Stimulated activated CD8-positive, alpha-beta memory T cell treated with anti-CD3 and anti-CD28 coated beads, Interleukin-7, amount 100 ng/mL, for 1 hour (primary cell): ENCODE measurements around the gene CIAPIN1.
"Not testable (repeated sequence)": the region's sequence is repeated elsewhere in the genome, so short reads cannot be mapped to it uniquely, and the experiment has no call there.

ENCODE experiments used
- DNase-seq, 2 donors: peaks; one replicate each; pipeline ENCODE4 v3.0.0-alpha.2; 2020; ENCODE audit warnings: low read depth in 2 of 2

Gene CIAPIN1

DNA sequence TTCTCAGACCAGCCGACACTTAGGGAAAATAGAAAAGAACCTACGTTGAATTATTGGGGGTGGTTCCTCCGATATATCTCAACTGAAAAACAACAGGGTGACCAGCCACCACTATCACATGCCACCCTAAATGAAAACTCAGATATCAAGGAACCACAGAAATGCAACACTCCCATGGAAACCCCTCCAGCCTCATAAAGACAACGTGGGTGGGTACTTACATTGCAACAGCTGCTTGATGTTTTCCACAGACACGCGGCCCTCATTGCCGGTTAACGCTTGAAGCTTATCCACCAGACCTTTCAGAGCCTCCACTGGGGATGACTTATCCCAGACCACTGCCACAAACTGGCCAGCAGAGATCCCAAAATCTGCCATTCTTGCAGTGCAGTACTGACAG lies 6.6 kb downstream of the CIAPIN1 start:
- DNase-seq = not testable (repeated sequence)

DNA sequence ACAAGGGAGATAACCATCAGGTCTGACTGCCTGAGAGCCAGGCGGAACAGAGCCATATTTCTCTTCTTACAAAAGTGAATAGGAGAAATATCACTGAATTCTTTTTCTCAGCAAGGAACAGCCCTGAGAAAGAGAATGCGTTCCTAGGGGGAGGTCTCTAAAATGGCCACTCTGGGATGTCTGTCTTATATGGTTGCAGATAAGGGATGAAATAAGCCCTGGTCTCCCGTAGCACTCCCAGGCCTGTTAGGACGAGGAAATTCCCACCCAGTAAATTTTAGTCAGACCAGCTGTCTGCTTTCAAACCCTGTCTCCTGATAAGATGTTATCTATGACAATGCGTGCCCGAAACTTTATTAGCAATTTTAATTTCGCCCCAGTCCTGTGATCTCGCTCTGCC lies 7.2 kb downstream of the CIAPIN1 start:
- DNase-seq = not testable (repeated sequence)

- DNase-seq = no peak
Measured at GRCh38 chr16:57435838-57436237, 11.3 kb downstream of the CIAPIN1 start.

DNA sequence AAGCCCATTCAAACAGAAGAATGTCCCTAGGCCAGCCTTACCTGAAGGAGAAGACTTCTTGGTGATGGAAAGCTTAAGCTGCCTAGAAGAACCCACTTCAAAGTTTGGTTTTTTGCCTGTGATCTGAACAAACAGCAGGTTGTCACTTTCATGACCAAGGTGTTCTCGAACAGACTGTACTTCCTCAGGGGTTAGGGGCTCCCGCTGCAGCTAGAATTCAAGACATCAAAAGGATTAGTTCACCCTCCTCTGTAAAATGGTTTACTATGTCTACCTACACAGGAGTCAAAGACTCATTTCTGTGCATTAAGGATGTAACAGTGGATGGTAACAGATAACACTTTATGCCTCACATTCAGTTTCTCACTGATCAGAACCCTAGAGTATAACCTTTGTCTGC lies 13.2 kb downstream of the CIAPIN1 start:
- no peak for DNase-seq

- DNase-seq = no peak
Measured at GRCh38 chr16:57432989-57433388, 14.2 kb downstream of the CIAPIN1 start.

DNA sequence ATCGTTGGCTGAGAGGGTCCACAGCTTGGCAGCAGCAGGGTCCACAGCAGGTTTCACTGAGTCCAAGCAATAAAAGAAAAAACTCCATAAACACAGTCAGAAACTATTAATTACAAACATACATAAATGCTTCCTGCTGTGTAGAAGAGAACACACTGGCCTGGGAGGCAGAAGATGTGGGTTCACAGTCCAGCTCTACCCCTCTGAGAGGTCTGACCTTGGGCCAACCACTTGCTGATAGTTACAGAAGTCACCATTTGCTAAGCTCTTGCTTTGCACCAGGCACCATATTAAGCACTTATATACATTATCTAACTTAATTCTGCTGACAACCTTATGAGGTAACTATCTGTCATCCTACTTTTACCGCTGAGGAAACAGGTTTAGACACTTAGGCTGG lies 14.7 kb downstream of the CIAPIN1 start:
- DNase-seq = no peak

GRCh38 chr16:57430955-57431354 lies 16.2 kb downstream of the CIAPIN1 start:
- DNase-seq = no peak

DNA sequence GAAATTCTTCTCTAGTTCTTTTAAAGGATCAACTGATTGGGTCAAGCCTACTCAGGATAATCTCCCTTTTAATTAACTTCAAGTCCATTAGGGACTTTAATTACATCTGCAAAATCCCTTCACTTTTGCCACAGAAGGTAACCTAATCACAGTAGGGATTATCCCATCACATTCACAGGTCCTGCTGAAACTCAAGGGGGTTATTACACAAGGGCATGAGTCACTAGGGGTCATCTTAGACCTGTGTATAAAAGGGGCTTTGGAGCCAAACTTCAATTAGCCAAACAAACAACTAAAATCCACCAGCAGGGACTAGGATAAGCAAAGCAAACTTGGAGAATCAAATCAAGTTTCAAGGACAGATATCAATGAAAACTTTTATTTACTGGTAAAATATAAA lies 19.4 kb downstream of the CIAPIN1 start:
- DNase-seq = no peak

DNA sequence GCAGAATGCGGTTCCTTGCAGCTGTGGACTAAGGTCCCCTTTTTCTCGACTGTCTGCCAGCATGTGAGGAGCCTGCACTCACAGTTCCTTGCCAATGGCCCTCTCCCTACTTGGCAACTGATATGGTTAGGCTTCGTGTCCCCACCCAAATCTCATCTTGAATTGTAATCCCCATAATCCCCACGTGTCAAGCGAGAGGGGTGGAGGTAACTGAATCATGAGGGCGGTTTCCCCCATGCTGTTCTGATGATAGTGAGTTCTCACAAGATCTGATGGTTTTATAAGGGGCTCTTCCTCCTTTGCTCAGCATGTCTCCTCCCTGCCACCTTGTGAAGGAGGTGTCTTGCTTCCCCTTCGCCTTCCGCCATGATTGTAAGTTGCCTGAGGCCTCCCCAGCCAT lies 19.9 kb downstream of the CIAPIN1 start:
- no peak for DNase-seq

- no peak for DNase-seq
Measured at GRCh38 chr16:57426356-57426755, 20.8 kb downstream of the CIAPIN1 start.

DNA sequence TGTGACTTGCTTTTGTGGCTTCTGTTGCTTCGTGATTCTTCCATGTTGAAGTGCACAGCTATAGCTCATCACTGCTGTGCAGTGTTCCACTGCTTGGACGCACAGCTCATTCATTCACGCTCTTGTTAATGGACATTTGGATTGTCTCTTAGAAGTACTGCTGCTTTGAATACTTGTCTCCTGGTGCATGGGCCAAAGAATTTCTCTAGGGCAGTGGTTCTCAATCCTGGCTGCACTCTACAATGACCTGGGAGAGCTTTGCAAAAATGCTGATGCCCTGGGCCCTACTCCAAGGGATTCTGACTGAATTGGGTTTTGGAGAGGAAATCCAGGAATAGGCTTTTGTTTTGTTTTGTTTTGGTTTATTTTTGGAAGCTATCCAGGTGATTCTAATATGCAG lies 22.6 kb downstream of the CIAPIN1 start:
- no peak for DNase-seq

DNA sequence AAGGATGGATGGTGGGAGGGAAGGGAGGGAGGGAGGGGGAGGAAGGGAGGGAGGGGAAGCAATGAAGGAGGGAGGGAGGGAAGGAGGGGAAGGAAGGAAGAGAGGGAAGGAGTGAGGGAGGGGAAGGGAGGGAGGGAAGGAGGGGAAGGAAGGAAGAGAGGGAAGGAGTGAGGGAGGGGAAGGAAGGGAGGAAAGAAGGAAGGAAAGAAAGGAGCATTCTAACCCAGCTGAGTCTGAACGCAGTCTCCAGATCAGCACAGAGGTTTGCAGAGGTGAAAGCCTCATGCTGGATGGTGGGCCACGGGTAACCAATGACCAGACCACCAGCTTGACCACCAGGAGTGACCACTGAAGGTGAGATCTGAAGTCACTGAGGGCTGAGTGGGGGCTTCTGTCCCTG lies 24.0 kb downstream of the CIAPIN1 start:
- DNase-seq = no peak

DNA sequence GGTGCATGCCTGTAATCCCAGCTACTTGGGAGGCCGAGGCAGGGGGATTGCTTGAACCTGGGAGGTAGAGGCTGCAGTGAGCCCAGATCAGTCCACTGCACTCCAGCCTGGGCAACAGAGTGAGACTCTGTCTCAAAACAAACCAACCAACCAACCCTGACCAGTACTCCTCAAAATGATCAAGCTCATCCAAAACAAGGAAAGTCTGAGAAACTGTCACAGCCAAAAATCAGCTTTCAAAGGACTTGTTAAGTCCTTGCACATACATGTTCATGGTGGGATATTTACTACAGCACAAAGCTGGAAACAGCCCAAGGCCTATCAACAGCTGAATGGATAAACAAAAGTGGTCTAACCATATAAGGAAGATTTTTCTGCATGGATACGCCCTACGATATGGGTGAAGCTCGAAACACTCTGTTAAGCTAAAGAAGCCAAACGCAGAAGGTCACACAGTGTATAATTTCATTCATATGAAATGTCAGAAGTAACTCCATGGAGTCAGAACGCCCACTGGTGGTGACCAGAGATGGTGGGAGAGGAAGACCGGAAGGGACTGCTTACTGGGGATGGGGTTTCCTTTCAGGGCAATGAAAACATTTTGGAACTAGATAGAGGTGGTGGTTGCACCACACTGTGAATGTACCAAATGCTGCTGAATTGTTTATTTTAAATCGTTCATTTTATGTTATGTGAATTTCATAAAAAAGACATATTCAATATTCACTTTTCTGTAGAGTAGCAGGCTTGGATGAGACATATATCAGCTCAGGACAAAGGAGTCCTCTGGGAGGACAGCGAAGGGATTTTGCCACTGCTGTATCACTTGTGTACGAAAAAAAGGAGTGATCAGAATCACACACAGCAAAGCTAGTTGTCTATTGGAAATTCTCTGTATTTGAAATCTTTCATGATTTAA lies 24.9 kb downstream of the CIAPIN1 start:
- no peak for DNase-seq

DNA sequence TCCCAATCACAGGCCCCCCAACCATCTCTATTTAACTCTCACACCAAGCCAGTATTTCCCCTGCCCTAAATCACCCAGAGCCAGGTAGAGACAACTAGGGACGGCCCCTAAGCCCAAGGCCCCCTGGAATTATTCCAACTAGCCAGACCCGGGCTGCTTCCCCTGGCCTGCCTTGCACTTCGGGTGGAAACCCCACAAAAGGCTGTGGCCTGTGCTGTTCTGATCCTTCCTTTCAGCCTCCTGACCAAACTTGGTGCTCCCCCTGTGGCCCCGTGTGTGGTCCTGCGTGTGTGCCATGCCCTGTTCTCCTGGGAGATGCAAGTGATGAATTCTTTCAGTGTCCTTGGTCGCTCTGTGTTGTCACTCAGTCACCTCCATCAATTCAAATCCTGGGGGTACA lies 27.7 kb downstream of the CIAPIN1 start:
- no peak for DNase-seq

GRCh38 chr16:57416084-57416483 lies 31.1 kb downstream of the CIAPIN1 start:
- DNase-seq = no peak

- no peak for DNase-seq
Measured at GRCh38 chr16:57413733-57414132, 33.5 kb downstream of the CIAPIN1 start.

GRCh38 chr16:57413301-57413730 lies 33.9 kb downstream of the CIAPIN1 start:
- DNase-seq = no peak

DNA sequence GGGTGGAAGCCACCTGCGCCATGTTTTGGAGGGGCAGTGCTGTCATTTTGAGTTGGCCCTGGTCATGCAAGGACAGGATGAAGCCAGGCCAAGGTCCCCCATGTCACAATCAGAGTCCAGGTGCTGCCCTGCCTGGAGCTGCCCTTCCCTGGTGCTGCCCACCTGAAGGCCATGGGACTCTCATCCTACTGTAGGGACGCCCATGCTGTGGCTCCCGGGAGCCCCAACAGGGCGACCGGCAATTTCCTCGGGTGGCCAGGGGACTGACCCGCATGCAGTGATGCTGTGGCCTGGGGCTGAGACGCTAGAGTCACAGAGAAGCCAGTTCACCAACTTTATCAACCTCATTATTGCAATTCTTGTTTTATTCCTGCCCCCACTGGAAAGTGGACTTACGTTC lies 34.6 kb downstream of the CIAPIN1 start:
- DNase-seq = no peak

- no peak for DNase-seq
Measured at GRCh38 chr16:57411362-57411976, 35.7 kb downstream of the CIAPIN1 start.

DNA sequence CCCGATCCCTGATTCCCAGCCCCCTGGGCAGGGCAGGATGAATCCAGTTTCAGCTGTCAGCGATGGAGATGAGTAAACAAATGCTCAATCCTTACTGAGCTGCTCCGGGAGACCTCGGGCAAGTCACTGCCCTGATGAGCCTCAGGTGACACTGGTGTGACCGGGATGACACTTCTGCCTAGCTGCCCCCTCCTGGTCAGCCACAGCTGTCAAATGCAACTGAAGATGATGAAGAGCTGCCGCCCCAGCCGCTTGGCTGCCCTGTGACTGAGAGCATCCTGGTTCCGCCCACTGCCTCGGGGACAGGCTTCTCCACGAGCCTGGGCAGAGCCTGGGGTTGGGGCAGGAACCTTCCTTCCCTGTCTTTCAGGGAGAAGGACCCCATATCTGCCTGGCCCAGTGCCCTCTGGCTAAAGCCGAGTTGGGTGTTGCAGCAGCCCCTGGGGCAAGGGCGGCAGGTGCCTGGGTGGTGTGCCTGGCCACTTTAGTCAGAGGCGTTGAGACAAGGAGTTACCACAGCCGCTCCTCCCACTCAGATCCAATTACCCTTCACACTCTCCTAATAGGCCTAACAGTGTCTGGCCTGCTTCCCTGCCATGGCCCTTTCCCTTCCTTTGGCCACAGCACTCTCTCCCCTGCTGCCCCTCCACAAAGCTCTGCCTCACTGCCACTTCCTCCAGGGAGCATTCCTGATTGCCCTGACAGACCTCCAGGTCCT lies 37.2 kb downstream of the CIAPIN1 start:
- DNase-seq = no peak

GRCh38 chr16:57409065-57409464 lies 38.1 kb downstream of the CIAPIN1 start:
- DNase-seq = no peak

DNA sequence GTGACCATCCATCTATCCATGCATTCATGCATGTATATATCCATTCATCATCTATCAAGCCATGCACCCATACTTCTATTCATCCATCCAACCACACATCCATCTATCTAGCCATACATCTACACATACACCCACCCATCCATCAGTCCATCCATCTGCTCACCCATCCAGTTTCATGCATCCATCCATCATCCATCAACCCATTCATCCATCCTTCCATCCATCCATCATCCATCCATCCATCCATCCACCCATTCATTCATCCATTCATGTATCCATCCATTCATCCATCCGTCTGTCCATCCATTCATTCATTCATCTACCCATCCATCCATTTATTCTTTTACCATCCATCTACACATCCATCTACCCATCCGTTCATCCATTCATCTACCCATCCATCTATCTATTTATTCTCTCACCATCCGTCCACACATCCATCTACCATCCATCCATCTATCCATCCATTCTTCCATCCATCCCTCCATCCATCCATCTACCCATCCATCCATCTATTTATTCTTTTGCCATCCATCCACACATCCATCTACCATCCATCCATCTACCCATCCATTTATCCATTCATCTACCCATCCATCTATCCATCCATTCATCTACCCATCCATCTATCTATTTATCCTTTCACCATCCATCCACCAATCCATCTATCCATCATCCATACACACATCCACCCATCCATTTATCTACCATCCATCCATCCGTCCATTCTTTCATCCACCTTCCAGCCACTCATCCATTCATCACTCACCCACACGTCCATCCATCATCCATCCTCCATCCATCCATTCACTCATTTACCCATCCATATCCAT lies 39.4 kb downstream of the CIAPIN1 start:
- DNase-seq = no peak
